ENCODE measurements around the gene RSPO1. TPM values are rescaled to one million over a fixed set of nuclear protein-coding genes. Genes with fewer than 3 reads are reported as not detected.

RSPO1 gene
- total and polyA plus RNA-seq, 9 donors: 0.23 to 21.4 (median 3.3) TPM

DNA sequence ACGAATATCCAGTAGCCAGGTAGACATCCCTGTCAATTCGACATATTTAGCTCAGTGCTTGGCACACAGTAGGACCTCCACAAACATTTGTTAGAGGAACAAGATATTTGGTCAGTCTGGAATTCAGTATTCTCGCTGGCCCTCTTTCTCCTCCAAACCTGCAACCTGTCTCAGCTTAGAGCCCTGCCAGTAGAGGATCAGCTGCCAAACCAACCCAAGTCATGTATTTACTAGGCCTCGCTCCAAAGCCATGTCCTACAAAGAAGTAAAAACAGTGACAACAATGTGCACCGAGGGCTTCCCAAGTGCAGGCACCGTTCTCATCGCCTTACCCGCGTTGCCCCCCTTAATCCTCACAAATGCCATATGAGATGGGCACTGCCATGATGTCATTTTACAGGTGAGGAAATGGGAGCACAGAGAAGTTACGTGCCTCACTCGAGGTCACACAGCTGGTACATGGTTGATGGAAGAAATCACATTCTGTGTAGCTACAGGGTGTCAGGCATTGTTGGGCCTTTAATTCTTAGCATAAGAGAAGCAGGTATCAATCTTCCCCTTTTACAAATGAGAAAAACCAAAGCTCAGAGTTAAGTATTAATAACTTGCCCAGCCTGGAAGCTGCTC lies 31.7 kb upstream of the RSPO1 start:
- 65 to 83% (median 80%) methylated on average over 11 of the region's 11 CpGs for WGBS, 3 donors
- Histone ChIP-seq H3K36me3 (no peaks in the 10 kb centered on the region), H3K27me3 (no peaks in the 10 kb centered on the region), H3K4me1 (ENCODE audit: insufficient read depth) (no peaks in the 10 kb centered on the region), H3K4me3 (no peak overlapping the region), H3K9me3 (no peaks in the 10 kb centered on the region), H3K27ac (no peak overlapping the region)
- intact Hi-C loops (cut with DNase I): no loop called here
- TF ChIP-seq, protein P1, sequence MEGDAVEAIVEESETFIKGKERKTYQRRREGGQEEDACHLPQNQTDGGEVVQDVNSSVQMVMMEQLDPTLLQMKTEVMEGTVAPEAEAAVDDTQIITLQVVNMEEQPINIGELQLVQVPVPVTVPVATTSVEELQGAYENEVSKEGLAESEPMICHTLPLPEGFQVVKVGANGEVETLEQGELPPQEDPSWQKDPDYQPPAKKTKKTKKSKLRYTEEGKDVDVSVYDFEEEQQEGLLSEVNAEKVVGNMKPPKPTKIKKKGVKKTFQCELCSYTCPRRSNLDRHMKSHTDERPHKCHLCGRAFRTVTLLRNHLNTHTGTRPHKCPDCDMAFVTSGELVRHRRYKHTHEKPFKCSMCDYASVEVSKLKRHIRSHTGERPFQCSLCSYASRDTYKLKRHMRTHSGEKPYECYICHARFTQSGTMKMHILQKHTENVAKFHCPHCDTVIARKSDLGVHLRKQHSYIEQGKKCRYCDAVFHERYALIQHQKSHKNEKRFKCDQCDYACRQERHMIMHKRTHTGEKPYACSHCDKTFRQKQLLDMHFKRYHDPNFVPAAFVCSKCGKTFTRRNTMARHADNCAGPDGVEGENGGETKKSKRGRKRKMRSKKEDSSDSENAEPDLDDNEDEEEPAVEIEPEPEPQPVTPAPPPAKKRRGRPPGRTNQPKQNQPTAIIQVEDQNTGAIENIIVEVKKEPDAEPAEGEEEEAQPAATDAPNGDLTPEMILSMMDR (IDR thresholded peaks at IDR 0.05): no peak
- TF ChIP-seq POLR2A (IDR thresholded peaks at IDR 0.05): no peak
- no peak for TF ChIP-seq EP300 (IDR thresholded peaks at IDR 0.05)
- no peak for DNase-seq

DNA sequence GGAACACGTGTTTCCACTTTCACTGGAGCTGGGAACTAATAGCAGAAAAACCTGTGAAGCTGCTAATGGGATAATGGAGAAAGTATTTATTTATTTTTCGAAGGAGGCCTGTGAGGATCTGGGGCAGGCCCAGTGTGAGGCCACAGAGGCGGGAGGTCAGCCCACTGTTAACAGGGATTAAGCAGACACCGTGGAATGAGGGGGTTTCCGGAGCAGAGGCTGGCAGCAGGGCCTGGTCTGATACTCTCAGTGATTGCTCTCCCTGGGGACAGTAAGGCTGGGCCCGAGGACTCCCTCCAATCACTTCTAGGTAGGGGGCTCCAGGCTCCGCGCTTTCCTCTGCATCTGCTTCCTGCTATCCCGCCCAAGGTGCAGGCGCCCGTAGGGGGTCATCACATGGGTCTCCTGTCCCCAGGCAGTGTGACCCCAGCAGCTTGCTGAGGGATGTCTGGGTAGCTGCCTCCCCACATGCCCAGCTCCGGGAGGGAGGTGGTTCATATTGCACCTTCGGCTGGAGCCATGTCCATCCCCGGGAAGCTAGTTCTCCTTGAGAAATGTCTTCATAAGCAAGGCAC lies 28.8 kb upstream of the RSPO1 start:
- Histone ChIP-seq H3K9me3 (no peaks in the 10 kb centered on the region), H3K4me3 (no peak overlapping the region), H3K36me3 (no peaks in the 10 kb centered on the region), H3K27me3 (no peaks in the 10 kb centered on the region), H3K4me1 (ENCODE audit: insufficient read depth) (no peaks in the 10 kb centered on the region), H3K27ac (no peak overlapping the region)
- WGBS, 3 donors: 56 to 66% (median 58%) methylated on average over 14 of the region's 14 CpGs
- TF ChIP-seq EP300 (IDR thresholded peaks at IDR 0.05) (no peak), POLR2A (IDR thresholded peaks at IDR 0.05) (no peak)
- TF ChIP-seq, protein P1 (IDR thresholded peaks at IDR 0.05): no peak
- DNase-seq: no peak
- intact Hi-C loops (cut with DNase I): no loop called here

DNA sequence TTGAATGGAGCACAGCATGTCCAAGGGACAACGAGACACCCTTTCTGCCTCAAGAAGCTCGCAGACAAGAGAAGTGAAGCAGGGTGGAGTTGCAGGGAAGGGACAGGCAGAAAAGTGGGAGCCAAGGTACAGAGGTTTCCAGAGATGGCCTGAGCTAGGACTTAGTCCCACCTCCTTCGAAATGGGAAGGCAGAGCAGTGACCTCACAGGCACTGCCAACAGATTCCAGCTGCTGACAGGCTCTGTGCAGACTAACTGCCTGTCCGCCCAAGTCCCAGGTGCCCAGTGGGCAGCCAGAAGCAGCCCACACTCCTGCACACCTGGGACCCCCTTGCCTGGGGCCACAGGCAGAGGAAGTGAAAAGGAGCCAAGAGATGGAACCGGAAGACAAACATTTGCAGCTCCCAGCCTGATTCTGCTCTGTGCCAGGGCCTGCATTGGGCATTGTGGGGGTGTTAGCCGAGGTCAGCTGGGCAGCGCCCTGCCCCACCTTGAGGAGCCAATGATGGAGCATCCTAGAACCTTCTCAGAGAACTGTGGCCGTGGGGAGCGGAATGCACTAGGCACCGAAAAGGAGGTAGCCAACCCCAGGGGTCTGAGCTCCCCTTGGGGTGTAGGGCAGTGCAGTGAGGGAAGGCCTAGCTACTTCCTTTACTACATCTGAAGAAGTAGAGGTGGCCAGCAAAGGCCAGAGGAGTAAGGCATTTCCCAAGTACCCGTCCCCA lies 27.5 kb upstream of the RSPO1 start:
- no peak for DNase-seq
- no peaks in the 10 kb centered on the region for H3K9me3 ChIP-seq
- H3K4me1 ChIP-seq (ENCODE audit: insufficient read depth): no peaks in the 10 kb centered on the region
- intact Hi-C loops (cut with DNase I): no loop called here
- 77 to 82% (median 80%) methylated on average over 9 to 11 of the region's 11 CpGs for WGBS, 3 donors
- H3K27me3 ChIP-seq: no peaks in the 10 kb centered on the region
- H3K27ac ChIP-seq: no peak overlapping the region
- TF ChIP-seq, protein P1 (IDR thresholded peaks at IDR 0.05): no peak
- TF ChIP-seq EP300 (IDR thresholded peaks at IDR 0.05): no peak
- no peak for TF ChIP-seq POLR2A (IDR thresholded peaks at IDR 0.05)
- no peaks in the 10 kb centered on the region for H3K36me3 ChIP-seq
- no peak overlapping the region for H3K4me3 ChIP-seq

DNA sequence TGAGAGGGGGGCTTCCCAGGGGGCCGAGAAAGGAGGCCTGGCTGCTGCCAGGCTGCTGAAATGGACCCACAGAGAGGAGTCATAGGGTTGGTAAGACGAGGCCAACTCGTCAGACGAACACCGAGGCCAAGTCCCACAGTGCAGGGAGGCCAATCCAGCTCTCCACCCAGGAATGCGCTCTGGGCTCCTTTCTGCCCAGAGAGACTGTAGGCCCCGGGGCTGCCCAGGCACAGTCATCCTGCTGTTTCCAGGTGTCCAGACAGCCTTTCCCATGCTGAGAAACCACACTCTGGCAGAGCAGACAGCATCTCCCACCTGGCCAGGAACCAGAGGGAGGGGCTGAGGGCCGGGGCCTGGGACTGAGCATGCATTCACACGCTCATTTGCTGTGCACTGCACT lies 26.7 kb upstream of the RSPO1 start:
- TF ChIP-seq EP300 (IDR thresholded peaks at IDR 0.05): no peak
- TF ChIP-seq, protein P1 (IDR thresholded peaks at IDR 0.05): no peak
- no peak for TF ChIP-seq POLR2A (IDR thresholded peaks at IDR 0.05)
- no peak overlapping the region for H3K27ac ChIP-seq
- no peaks in the 10 kb centered on the region for H3K36me3 ChIP-seq
- no peaks in the 10 kb centered on the region for H3K4me1 ChIP-seq (ENCODE audit: insufficient read depth)
- no peaks in the 10 kb centered on the region for H3K9me3 ChIP-seq
- intact Hi-C loops (cut with DNase I): no loop called here
- DNase-seq: no peak
- H3K4me3 ChIP-seq: no peak overlapping the region
- no peaks in the 10 kb centered on the region for H3K27me3 ChIP-seq
- 53 to 62% (median 59%) methylated on average over 9 of the region's 9 CpGs for WGBS, 3 donors

Measured in ovary (tissue), 9 donors.